Fibroblast of peridontal ligament (primary cell): Measurements from ENCODE around the gene RARA.
"Not testable (repeated sequence)": the region's sequence is repeated elsewhere in the genome, so short reads cannot be mapped to it uniquely, and the experiment has no call there.

ENCODE experiments used
- DNase-seq: peaks from one replicate; pipeline ENCODE4 v3.0.0-alpha.2; 2010; ENCODE audit errors: extremely low read depth

RARA gene

GRCh38 chr17:40374821-40375498, 66.0 kb downstream of the RARA start:
- DNase-seq = no peak

- DNase-seq = not testable (repeated sequence)
Measured at GRCh38 chr17:40375786-40376185, 66.8 kb downstream of the RARA start.

GRCh38 chr17:40376541-40376940, 67.6 kb downstream of the RARA start:
- not testable (repeated sequence) for DNase-seq

GRCh38 chr17:40377832-40378231, 68.9 kb downstream of the RARA start:
- DNase-seq = no peak

DNA sequence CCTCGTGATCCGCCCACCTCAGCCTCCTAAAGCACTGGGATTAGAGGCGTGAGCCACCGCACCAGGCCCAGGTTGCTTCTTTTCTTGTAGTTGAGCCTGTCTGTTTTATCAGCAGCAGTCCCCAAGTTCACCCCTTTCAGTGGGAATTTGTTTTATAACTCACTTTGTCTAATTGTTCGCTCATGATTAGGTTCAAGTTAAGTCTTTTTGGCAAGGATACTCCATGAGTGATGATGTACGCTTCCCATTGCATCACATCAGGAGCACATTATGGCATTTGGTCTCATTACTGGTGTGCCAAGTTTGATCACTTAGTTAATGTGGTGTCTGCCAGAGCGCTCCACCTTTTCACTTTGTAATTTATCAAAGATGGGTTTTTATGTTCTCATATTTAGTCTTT, 70.0 kb downstream of the RARA start:
- DNase-seq = no peak

DNA sequence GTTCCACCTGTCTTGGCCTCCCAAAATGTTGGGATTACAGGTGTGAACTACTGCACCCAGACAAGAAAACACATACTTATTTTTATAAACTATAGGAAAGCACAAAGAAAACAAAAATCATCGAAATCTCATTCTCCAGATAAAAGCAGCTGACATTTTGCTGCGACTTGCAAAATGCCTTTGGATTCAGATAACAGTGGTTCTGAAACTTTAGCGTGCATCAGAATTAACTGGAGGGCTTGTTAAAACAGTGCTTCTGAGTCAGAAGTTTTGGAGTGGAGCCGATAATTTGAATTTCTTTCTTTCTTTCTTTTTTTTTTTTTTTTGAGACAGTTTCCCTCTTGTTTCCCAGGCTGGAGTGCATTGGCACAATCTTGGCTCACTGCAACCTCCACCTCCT, 73.3 kb downstream of the RARA start:
- peak; percentile 76 for DNase-seq

DNA sequence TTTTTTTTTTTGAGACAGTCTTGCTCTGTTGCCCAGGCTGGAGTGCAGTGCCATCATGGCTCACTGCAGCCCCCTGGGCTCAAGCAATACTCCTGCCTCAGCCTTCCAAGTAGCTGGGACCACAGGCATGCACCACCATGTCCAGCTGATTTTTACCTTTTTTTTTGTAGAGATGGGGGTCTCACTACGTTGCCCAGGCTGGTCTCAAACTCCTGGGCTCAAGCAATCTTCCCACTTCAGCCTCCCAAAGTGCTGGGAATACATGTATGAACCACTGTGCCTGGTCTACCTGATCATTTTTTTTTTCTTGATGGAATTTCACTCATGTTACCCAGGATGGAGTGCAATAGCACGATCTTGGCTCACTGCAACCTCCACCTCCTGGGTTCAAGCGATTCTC, 77.6 kb downstream of the RARA start:
- DNase-seq = not testable (repeated sequence)

GRCh38 chr17:40399185-40399584, 90.2 kb downstream of the RARA start:
- DNase-seq = peak; percentile 87

DNA sequence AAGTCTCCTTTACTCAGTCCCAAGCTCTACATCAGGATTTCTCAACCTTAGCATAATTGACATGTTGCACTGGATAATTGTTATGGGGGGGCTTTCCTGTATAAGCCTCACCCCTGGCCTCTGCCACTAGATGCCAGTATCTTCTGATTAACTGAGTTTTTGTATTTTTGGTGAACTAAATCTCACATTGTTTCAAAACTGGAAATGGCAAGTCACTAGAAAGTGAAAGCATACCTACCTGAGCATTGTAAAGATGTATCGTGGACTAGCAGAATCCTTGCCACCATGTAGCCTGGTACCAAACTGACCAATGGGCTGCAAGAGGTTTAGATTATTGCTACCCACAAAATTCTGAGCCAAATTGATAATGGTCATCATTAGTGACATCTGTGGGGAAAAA, 93.7 kb downstream of the RARA start:
- no peak for DNase-seq

GRCh38 chr17:40404003-40404402, 95.0 kb downstream of the RARA start:
- no peak for DNase-seq
